GM18502 (cell line): ENCODE results near the gene ZNF646.

Source experiments
- ATAC-seq: cut with Tn5 transposase; IDR thresholded peaks from one replicate; pipeline ENCODE4 v1.9.1; 2021; ENCODE audit warnings: mild to moderate bottlenecking; ENCODE audit not compliant: unreplicated experiment, poor library complexity

ZNF646 gene

DNA sequence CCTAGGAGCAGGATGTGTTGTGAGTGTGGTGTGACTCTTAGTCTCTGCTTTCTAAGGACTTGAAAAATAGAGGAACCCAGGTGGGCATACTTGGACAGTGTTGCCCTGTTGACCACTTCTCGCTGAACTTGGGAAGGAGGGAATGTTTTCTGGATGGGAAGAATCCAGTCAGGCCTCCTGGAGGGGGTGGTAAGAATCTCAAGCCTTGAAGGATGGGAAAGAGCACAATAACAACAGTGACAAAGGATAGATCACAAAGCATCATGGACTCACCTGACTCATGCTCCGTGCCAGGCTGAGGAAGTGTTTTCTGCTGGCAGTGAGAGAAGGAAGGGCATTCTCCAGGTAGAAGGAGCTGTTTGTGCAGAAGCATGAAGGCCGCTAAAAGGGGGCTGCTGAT lies 51.6 kb downstream of the ZNF646 start:
- no peak for ATAC-seq

DNA sequence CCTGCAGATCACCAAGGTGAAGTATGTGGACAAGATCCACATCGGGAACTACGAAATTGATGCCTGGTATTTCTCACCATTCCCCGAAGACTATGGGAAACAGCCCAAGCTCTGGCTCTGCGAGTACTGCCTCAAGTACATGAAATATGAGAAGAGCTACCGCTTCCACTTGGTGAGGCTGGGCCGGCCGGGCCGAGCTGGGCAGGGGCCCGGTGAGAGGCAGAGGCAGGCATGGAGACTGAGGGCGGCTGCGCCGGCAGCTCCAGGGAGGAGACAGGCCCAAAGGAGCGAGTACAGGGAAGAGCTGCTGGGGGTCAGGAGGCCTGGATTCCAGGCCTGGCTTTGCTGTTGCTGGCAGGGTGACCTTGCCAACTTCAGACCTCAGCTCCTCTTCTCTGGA lies 53.0 kb downstream of the ZNF646 start:
- ATAC-seq, result no peak

DNA sequence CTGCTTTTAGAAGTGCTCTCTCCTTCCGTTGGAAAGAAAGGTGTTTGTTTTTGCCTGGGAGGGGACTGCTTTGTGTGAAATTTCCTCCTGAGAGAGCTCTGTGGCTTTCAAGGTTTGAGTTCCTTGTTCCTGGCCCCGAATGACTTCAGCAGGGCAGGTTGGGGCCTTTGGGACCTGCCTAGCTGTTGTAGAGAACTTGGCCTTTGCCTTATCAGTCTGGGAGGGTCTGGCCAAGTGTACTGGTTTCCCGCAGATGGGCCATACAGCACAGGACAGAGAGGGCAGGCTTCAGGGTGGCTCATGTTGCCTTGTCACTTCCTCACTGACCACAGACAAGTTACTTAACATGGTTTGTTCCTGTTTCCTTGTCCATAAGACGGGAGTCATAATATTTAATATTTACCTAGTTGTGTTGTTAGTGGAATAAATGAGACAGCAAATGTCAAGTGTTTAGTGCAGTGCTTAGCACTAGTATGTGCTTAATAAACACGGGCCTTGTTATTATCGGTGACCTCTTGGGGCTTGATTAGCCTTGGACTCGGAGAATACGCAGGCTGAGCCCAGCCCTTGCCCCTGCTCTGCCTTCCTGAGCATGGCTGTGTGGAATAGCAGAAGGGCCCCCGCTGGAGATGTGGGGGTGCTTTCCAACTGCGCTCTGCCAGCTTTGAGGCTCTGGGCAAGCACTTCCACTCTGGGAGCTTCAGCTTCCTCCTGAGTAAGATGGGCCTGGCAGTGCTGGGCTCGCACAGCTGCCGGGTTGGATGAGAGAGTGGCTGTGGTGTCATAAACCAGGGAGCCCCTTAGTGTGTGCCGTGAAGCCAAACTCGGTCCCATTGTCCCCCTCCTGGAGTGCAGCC lies 54.7 kb downstream of the ZNF646 start:
- ATAC-seq, result no peak

DNA sequence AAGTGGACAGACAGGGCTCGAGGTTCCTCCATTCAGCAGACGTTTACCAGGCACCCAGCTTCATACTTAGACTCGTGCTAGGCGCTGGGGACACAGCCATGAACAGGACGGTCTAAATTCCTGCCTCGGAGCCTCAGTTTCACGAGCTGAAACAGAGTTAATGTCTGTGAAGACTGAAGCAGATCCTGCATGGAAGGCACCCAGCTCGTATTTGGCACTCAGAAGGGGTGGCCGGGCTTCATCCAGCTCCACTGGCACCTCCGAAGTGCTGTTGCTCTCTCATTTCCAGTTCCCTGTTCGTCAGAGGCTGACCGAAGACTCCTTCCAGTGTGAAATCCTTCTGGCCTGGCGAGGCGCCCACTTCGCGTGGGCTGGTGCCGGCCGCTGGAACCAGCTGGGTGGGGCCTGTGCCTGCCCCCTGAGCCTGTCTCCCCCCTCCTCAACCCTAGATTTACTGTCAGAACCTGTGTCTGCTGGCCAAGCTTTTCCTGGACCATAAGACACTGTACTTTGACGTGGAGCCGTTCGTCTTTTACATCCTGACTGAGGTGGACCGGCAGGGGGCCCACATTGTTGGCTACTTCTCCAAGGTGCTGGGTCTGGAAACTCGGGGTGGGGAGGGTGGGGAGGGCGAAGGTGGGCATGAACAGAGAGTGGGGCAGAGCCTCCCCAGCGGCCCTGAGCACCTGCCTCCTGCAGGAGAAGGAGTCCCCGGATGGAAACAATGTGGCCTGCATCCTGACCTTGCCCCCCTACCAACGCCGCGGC lies 55.5 kb downstream of the ZNF646 start:
- no peak for ATAC-seq

DNA sequence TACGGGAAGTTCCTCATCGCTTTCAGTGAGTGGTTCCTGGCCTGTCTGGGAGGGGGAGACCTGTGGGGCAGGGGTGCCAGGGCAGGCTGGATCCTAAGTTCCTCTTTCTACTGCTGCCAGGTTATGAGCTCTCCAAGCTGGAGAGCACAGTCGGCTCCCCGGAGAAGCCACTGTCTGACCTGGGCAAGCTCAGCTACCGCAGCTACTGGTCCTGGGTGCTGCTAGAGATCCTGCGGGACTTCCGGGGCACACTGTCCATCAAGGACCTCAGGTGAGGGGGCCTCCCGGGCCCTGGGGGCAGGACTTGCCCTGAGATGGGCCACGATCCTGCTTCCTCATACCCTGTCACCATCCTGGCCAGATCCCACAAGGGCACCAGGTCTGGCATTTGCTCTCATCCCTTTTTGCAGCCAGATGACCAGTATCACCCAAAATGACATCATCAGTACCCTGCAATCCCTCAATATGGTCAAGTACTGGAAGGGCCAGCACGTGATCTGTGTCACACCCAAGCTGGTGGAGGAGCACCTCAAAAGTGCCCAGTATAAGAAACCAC lies 56.2 kb downstream of the ZNF646 start:
- no peak for ATAC-seq

DNA sequence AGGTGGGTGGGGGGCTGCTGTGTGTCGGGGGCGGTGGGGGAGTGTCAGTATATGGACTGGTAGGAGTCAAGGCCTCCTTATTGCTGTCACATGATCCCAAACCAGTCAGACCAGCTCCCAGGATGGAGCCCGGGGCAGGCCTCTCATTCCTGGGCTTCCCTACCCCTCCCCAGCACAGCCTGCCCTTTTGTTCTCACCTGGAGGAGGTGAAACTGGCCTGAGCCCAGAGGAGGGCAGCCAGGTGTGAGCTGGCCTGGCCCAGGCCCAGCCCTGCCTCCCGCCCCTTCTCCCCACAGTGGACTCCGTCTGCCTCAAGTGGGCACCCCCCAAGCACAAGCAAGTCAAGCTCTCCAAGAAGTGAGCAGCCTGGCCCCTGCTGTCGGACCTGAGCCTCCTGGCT lies 56.7 kb downstream of the ZNF646 start:
- ATAC-seq, result no peak

DNA sequence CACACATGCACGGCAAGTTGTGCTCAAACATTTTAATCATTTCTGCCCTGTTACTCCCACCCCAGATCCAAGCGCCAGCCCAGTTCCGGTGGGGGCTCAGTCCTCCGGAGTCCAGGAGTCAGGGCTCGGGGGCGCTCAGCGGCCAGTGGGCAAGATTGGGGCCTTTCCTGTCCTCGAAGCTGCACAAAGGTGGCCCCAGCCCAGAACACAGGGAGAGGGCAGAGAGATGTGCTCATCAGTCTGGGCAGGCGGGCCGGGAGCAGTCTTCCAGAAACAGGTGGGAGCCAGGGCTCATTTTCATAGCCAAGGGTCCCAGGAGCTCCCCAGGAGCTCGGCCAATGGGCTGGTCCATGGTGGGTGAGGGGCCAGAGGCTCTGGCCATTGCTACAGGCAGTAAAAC lies 57.2 kb downstream of the ZNF646 start:
- ATAC-seq, result no peak

DNA sequence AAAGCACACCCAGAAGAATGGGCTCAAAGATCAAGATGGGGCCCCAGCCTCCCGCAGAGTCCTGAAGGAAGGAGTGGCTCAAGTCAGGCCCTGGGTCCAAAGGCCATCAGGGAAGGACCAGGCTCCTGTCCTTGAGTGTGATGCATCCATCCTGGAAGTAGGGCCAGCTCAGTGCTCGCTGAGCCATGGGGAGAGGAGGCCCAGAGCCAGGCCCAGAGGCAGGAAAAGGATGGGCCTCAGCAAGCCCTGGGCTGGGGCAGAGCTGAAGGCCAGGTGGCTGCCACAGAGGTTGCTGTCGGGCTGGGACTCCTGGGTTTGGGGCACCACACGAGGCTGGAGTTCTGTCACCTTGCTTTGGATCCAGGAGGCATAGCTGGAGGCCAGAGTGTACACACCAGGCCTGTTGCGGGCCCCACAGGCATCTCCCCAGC lies 57.6 kb downstream of the ZNF646 start:
- no peak for ATAC-seq

DNA sequence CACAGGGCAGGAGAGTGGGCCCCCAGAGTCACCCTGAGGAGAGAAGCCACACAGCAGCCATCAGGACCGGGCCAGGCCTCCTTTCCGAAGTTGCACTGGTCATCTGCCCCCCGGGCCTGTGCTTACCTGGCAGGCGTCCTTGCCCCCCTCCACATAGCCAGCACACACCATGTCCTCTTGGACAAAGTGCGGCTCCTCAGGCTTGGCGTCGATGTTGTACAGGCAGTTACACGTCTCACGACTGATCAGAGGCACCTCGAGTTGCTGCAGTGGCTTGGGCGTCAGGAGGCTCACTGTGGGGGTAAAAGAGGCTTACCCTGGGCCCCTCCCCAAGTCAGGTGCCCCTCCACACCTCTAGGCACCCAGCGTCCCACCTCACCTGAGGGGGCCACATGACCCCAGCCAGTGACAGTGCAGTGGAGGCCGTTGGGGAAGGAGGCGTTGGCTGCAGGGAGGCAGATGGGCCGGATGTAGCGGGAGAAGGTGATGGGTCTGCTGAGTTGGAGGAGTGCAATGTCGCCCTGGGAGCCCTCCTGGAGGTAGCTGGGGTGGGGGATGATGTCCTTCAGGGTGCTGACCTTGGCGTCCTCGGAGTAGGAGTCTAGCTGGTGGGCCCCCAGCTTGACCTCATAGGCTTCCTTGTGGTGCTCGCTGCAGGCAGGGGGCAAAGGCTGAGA lies 58.2 kb downstream of the ZNF646 start:
- no peak for ATAC-seq

DNA sequence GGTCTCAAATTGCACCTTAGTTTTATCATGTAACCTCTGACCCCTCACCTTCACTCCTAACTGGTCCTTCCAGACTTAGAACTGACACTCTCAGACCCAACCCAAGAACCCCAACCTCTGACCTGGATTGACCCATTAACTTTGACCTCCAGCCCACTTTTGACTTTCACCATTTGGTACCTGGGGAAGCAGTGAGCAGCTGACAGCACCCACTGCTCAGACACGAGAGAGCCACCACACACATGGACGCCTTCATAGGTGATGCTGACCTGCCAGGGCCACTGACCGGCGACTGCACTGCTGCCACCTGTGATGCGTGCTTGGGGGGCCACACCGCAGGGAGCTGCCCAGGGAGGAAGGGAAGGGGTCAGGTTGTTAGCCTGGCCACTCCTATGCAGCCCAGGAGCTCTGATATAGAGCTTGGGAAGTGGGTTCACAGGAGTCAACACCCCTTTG lies 58.9 kb downstream of the ZNF646 start:
- no peak for ATAC-seq
